Measurements from ENCODE around the gene CCK. TPM values are rescaled to one million over a fixed set of nuclear protein-coding genes. Genes with fewer than 3 reads are reported as not detected.

Gene CCK
- total RNA-seq, 4 donors from 2014 or later, result not detected

DNA sequence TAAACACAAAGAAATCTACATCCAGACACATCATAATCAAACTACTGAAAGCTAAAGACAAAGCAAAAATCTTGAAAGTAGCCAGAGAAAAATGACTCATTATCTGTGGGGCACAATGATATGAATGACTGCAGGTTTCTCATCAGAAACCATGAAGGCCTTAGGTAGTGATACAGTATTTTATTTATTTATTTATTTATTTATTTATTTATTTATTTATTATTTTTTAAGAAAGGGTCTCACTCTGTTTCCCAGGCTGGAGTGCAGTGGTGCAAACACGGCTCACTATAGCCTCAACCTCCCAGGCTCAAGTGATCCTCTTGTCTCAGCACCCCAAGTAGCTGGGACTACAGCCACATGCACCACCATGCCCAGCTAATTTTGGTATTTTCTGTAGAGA is 15.2 kb downstream of the CCK start:
- H3K27me3 ChIP-seq, result no peaks in the 10 kb centered on the region
- intact Hi-C loops (cut with DNase I; ENCODE audit: low total_unique reads), result no loop called here

DNA sequence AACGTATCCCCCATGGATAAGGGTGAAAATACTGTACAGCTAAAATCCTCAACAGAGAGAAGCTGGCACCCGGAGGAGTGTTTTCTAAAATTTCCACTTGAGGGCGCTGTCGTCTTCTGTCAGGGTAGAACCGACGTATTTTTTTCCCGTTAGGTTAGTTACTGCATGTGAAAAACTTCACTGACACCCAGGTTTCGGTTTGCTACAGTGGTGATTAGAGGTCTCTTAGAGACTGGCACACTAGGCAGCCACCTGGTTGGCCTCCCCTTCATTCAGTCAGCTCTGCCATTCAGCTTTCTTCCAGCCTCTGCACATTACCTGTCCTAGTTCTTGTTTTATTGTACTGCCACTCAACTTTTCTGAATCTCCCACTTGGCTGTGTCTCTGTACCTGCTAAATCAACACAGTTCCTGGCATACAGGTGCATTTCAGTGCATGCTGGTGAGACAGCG is 18.4 kb downstream of the CCK start:
- intact Hi-C loops (cut with DNase I; ENCODE audit: low total_unique reads), result no loop called here
- H3K27me3 ChIP-seq, result no peaks in the 10 kb centered on the region
- no peaks in the 10 kb centered on the region for H3K9me3 ChIP-seq
- H3K4me3 ChIP-seq, result no peak overlapping the region
- no peaks in the 10 kb centered on the region for H3K36me3 ChIP-seq
- no peaks in the 10 kb centered on the region for H3K4me1 ChIP-seq
- no peak for TF ChIP-seq POLR2A (IDR thresholded peaks at IDR 0.05)
- TF ChIP-seq, protein P1, sequence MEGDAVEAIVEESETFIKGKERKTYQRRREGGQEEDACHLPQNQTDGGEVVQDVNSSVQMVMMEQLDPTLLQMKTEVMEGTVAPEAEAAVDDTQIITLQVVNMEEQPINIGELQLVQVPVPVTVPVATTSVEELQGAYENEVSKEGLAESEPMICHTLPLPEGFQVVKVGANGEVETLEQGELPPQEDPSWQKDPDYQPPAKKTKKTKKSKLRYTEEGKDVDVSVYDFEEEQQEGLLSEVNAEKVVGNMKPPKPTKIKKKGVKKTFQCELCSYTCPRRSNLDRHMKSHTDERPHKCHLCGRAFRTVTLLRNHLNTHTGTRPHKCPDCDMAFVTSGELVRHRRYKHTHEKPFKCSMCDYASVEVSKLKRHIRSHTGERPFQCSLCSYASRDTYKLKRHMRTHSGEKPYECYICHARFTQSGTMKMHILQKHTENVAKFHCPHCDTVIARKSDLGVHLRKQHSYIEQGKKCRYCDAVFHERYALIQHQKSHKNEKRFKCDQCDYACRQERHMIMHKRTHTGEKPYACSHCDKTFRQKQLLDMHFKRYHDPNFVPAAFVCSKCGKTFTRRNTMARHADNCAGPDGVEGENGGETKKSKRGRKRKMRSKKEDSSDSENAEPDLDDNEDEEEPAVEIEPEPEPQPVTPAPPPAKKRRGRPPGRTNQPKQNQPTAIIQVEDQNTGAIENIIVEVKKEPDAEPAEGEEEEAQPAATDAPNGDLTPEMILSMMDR (IDR thresholded peaks at IDR 0.05), result peak in 2 of 4 experiments; percentile 34 to 52
- H3K27ac ChIP-seq, result no peak overlapping the region
- no peak for DNase-seq

More for the DNA sequence above, 15.2 kb downstream of the CCK start:
- Histone ChIP-seq H3K27ac (no peak overlapping the region), H3K4me1 (no peaks in the 10 kb centered on the region), H3K4me3 (no peak overlapping the region), H3K36me3 (no peaks in the 10 kb centered on the region), H3K9me3 (no peaks in the 10 kb centered on the region)
- TF ChIP-seq, protein P1 (IDR thresholded peaks at IDR 0.05), result no peak
- TF ChIP-seq POLR2A (IDR thresholded peaks at IDR 0.05), result no peak
- no peak for DNase-seq

DNA sequence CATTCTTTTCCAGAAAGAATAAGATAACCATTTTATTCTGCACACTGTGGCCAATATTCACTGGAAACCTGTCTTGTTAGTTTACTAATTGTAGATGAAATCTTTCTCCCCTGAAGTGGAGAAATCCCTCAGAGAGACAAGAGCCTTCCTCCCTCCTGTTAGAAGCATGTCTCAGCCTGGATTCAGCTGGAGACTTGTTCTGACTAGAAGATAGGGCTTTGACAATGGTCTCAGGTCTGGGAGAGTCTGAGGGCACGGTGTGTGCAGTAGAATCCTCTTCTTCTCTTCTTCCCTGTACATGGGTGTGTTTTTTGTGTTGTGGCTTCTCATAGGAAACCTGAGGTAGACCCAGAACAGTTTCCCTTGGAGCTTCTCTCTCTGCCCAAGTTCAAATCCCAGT is 19.9 kb downstream of the CCK start:
- intact Hi-C loops (cut with DNase I; ENCODE audit: low total_unique reads), result no loop called here
- no peak for DNase-seq

DNA sequence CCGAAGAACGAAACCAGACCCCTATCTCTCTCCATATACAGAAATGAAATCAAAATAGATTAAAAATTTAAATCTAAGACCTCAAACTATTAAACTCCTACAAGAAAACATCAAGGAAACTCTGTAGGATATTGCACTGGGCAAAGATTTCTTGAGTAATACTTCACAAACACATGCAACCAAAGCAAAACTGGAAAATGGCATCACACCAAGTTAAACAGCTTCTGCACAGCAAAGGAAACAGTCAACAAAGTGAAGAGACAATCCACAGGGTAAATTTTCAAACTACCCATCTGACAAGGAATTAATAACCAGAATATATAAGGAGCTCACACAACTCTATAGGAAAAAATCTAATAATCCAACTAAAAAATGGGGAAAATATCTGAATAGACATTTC is 29.4 kb downstream of the CCK start:
- Histone ChIP-seq H3K27ac (no peak overlapping the region), H3K36me3 (no peaks in the 10 kb centered on the region), H3K4me1 (no peaks in the 10 kb centered on the region), H3K27me3 (no peaks in the 10 kb centered on the region), H3K9me3 (peaks cover 0 to 3% of the 10 kb centered on the region in 2 donors), H3K4me3 (no peak overlapping the region)
- no peak for TF ChIP-seq POLR2A (IDR thresholded peaks at IDR 0.05)
- TF ChIP-seq, protein P1 (IDR thresholded peaks at IDR 0.05), result no peak
- intact Hi-C loops (cut with DNase I; ENCODE audit: low total_unique reads), result no loop called here
- no peak for DNase-seq

More for the DNA sequence above, 19.9 kb downstream of the CCK start:
- H3K36me3 ChIP-seq, result no peaks in the 10 kb centered on the region
- H3K4me3 ChIP-seq, result no peak overlapping the region
- no peaks in the 10 kb centered on the region for H3K4me1 ChIP-seq
- TF ChIP-seq POLR2A (IDR thresholded peaks at IDR 0.05), result no peak
- TF ChIP-seq, protein P1 (IDR thresholded peaks at IDR 0.05), result no peak
- no peak overlapping the region for H3K27ac ChIP-seq
- no peaks in the 10 kb centered on the region for H3K9me3 ChIP-seq
- no peaks in the 10 kb centered on the region for H3K27me3 ChIP-seq

DNA sequence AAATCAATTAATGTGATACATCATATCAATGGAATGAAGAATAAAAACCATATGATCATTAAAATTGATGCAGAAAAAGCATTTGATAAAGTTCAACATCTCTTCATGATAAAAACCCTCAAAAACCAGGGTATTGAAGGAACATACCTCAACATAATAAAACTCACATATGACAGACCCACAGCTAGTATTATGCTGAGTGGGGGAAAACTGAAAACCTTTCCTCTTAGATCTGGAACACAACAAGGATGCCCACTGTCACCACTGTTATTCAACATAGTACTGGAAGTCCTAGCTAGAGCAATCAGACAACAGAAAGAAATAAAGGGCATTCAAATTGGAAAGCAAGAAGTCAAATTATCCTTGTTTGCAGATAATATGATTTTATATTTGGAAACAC is 30.5 kb downstream of the CCK start:
- peaks cover 0 to 3% of the 10 kb centered on the region in 2 donors for H3K9me3 ChIP-seq
- H3K36me3 ChIP-seq, result no peaks in the 10 kb centered on the region
- H3K27ac ChIP-seq, result no peak overlapping the region
- H3K4me3 ChIP-seq, result no peak overlapping the region
- intact Hi-C loops (cut with DNase I; ENCODE audit: low total_unique reads), result no loop called here
- TF ChIP-seq POLR2A (IDR thresholded peaks at IDR 0.05), result no peak
- TF ChIP-seq, protein P1 (IDR thresholded peaks at IDR 0.05), result no peak
- H3K4me1 ChIP-seq, result no peaks in the 10 kb centered on the region
- DNase-seq, result no peak
- no peaks in the 10 kb centered on the region for H3K27me3 ChIP-seq
